ENCODE measurements around the gene RNF157. TPM values are rescaled to one million over a fixed set of nuclear protein-coding genes. Genes with fewer than 3 reads are reported as not detected.
A peak's percentile ranks its signal among the peaks of the same experiment; 100 is the strongest.

Gene RNF157
- total and polyA plus RNA-seq, 2 of the 13 experiments (the other 11 are each of a cell fraction or from before 2014, with no cell fraction given) = 0.44 to 1.5 TPM

- TF ChIP-seq HNF1B (CRISPR knock-in tag; IDR thresholded peaks at IDR 0.05) = peak; percentile 57
- TF ChIP-seq EEA1 (CRISPR knock-in tag; IDR thresholded peaks at IDR 0.05; ENCODE audit: borderline replicate concordance) = no peak
- TF ChIP-seq ZNF280B (CRISPR knock-in tag; IDR thresholded peaks at IDR 0.05; ENCODE audit: borderline replicate concordance) = no peak
- peak; percentile 97 for TF ChIP-seq RARA (CRISPR knock-in tag; IDR thresholded peaks at IDR 0.05)
- no peak for TF ChIP-seq ZHX2 (IDR thresholded peaks at IDR 0.05; ENCODE audit: low read depth)
- no peak for TF ChIP-seq ZHX2 (CRISPR knock-in tag; IDR thresholded peaks at IDR 0.05; ENCODE audit: borderline replicate concordance)
- no peak for TF ChIP-seq ZNF530 (CRISPR knock-in tag; IDR thresholded peaks at IDR 0.05; ENCODE audit: low read depth)
- TF ChIP-seq ARNTL (CRISPR knock-in tag; IDR thresholded peaks at IDR 0.05) = 0 out of 2 replicates have a peak, but pooled peaks have one; percentile 13
- TF ChIP-seq THAP9 (CRISPR knock-in tag; IDR thresholded peaks at IDR 0.05; ENCODE audit: borderline replicate concordance) = no peak
- no peak for TF ChIP-seq KMT2B (CRISPR knock-in tag; IDR thresholded peaks at IDR 0.05)
- no peak for TF ChIP-seq ZFYVE20 (CRISPR knock-in tag; IDR thresholded peaks at IDR 0.05; ENCODE audit: borderline replicate concordance, low read depth)
- no peak for TF ChIP-seq CENPBD1 (CRISPR knock-in tag; IDR thresholded peaks at IDR 0.05; ENCODE audit: borderline replicate concordance, low read depth)
Observed at GRCh38 chr17:76119409-76120371, 120.6 kb downstream of the RNF157 start (continued).
